DMS153 (cell line): ENCODE data around the gene HHATL.

Experiments used
- DNase-seq: peaks from one replicate; lab custom pipeline; 2025; lab: John Stamatoyannopoulos, UW

HHATL gene

GRCh38 chr3:42663581-42664437 lies 38.8 kb downstream of the HHATL start:
- DNase-seq: no peak

GRCh38 chr3:42662813-42663535 lies 39.6 kb downstream of the HHATL start:
- no peak for DNase-seq

- no peak for DNase-seq
Observed at GRCh38 chr3:42662037-42662812, 40.4 kb downstream of the HHATL start.

GRCh38 chr3:42661593-42662022 lies 41.0 kb downstream of the HHATL start:
- DNase-seq: no peak

GRCh38 chr3:42660898-42661297 lies 41.7 kb downstream of the HHATL start:
- no peak for DNase-seq

- no peak for DNase-seq
Observed at GRCh38 chr3:42660131-42660715, 42.4 kb downstream of the HHATL start.

- no peak for DNase-seq
Observed at GRCh38 chr3:42659451-42660130, 43.0 kb downstream of the HHATL start.

- DNase-seq: no peak
Observed at GRCh38 chr3:42658771-42659390, 43.7 kb downstream of the HHATL start.

GRCh38 chr3:42658091-42658770 lies 44.4 kb downstream of the HHATL start:
- DNase-seq: no peak

- no peak for DNase-seq
Observed at GRCh38 chr3:42657675-42658074, 44.9 kb downstream of the HHATL start.

GRCh38 chr3:42656680-42657610 lies 45.7 kb downstream of the HHATL start:
- no peak for DNase-seq

- no peak for DNase-seq
Observed at GRCh38 chr3:42655980-42656679, 46.5 kb downstream of the HHATL start.

- no peak for DNase-seq
Observed at GRCh38 chr3:42655331-42655888, 47.2 kb downstream of the HHATL start.

- DNase-seq: no peak
Observed at GRCh38 chr3:42654331-42655201, 48.0 kb downstream of the HHATL start.

GRCh38 chr3:42653560-42654330 lies 48.9 kb downstream of the HHATL start, which contains the start of gene ZBTB47:
Gene ZBTB47, plus strand, starts transcription at chr3:42653697. Its CDS starts 4,659 bp downstream, at chr3:42658356.
- DNase-seq: no peak

GRCh38 chr3:42653303-42653559 lies 49.4 kb downstream of the HHATL start:
- DNase-seq: no peak
